ENCODE results near the gene ZSWIM1. TPM values are rescaled to one million over a fixed set of nuclear protein-coding genes. Genes with fewer than 3 reads are reported as not detected.

ZSWIM1 gene
- total and polyA plus RNA-seq, 10 of the 15 experiments (the other 5 are each of a cell fraction or from before 2014, with no cell fraction given) = 2.4 to 16.0 (median 9.8) TPM

- intact Hi-C loops (cut with micrococcal nuclease; ENCODE audit: unreplicated experiment) (loop anchor here (1.0 kb wide), 1 partner anchor 20 kb away; the partner anchor contains the start of genes CTSA and NEURL2), in situ Hi-C loops (cut with MboI) (no loop called here)
- Histone ChIP-seq H2AFZ (ENCODE audit: control insufficient read depth, low read depth, low read length) (peak overlapping the region; percentile 90), H3K27ac (ENCODE audit: control insufficient read depth, insufficient read depth) (peak overlapping the region; percentile 61; the same call in 1 of the 2 replicates), H3K9me3 (replicated peaks; ENCODE audit: control insufficient read depth, insufficient read depth, low read length) (no peaks in the 10 kb centered on the region), H3K36me3 (ENCODE audit: control insufficient read depth in 2 of 2, insufficient read depth in 2 of 2, low read length in 1 of 2) (no peaks in the 10 kb centered on the region), H3K4me3 (peak overlapping the region; percentile 77), H3K79me2 (ENCODE audit: control insufficient read depth, insufficient read depth, low read length) (no peaks in the 10 kb centered on the region), H3K9ac (ENCODE audit: control insufficient read depth, insufficient read depth, low read length) (peak overlapping the region; percentile 64), H4K20me1 (ENCODE audit: control insufficient read depth, insufficient read depth) (no peaks in the 10 kb centered on the region), H3K4me2 (ENCODE audit: control insufficient read depth, insufficient read depth) (peak overlapping the region; percentile 99), H3K4me1 (ENCODE audit: control insufficient read depth, insufficient read depth, low read length) (peaks cover 15% of the 10 kb centered on the region), H3K27me3 (replicated peaks in 1 of 2; ENCODE audit: control insufficient read depth in 2 of 2, insufficient read depth in 2 of 2, low read length in 1 of 2) (no peaks in the 10 kb centered on the region)
- RAD21 ChIA-PET (ENCODE audit: unreplicated experiment) = interaction anchor here (1.1 to 2.0 kb wide), 3 partner anchors 20 to 60 kb away, joined by 3 to 13 read pairs (median 4); partner anchors contain the start of genes CTSA and NEURL2
- CTCF ChIA-PET = interaction anchor here (1.1 to 3.1 kb wide), 4 partner anchors 18 to 59 kb away, joined by 3 to 19 read pairs (median 6); partner anchors contain the start of genes CTSA, NEURL2 and PCIF1
- peak; percentile 99 for DNase-seq (ENCODE audit: low read depth, low spot score)
- no TSS peak for BruUV-seq (replicated peaks)
- SMC1A ChIA-PET (ENCODE audit: uncharacterized antibody, unreplicated experiment) = interaction anchor here (1.0 to 3.5 kb wide), 3 partner anchors 19 to 60 kb away, joined by 3 to 12 read pairs (median 8); partner anchors contain the start of genes CTSA and NEURL2
- under 1% methylated on average over 42 of the region's 43 CpGs for WGBS (ENCODE audit: insufficient coverage, insufficient replicate concordance, low lambda C conversion rate, missing lambda C conversion rate)
- FAIRE-seq = peak; percentile 99
- POLR2A ChIA-PET = interaction anchor here (0.6 to 3.9 kb wide), 8 partner anchors 9 to 1529 kb away, joined by 3 to 32 read pairs (median 4); partner anchors contain the start of genes CTSA, NEURL2 and PCIF1
- peak; percentile 96 for ATAC-seq
- TF ChIP-seq CBX5 (IDR thresholded peaks at IDR 0.05; ENCODE audit: low read depth) = no peak
- TF ChIP-seq NFYA (IDR thresholded peaks at IDR 0.05; ENCODE audit: borderline replicate concordance, low read depth, low read length) = no peak
- TF ChIP-seq JUND (IDR thresholded peaks at IDR 0.05; ENCODE audit: low read depth, low read length) = no peak
- TF ChIP-seq POU2F2 (IDR thresholded peaks at IDR 0.05; ENCODE audit: borderline replicate concordance, low read depth, low read length) = 0 out of 3 replicates have a peak, but pooled peaks have one; percentile 10
- no peak for TF ChIP-seq HSF1 (IDR thresholded peaks at IDR 0.05; ENCODE audit: low read depth, low read length)
- no peak for TF ChIP-seq ETV6 (conservative IDR thresholded peaks at IDR 0.05 in 1 of 2, IDR thresholded peaks at IDR 0.05 in 1 of 2; ENCODE audit: borderline replicate concordance in 1 of 2, low read depth in 1 of 2)
- no peak for TF ChIP-seq ZBTB4 (CRISPR knock-in tag; IDR thresholded peaks at IDR 0.05)
- no peak for TF ChIP-seq MTA3 (IDR thresholded peaks at IDR 0.05; ENCODE audit: borderline replicate concordance, low read length)
- TF ChIP-seq EP300 (IDR thresholded peaks at IDR 0.05; ENCODE audit: borderline replicate concordance in 1 of 2, control insufficient read depth in 1 of 2, low read depth in 2 of 2, low read length in 2 of 2) = no peak
- no peak for TF ChIP-seq ASH2L (IDR thresholded peaks at IDR 0.05; ENCODE audit: borderline replicate concordance, low read depth)
- no peak for TF ChIP-seq MTA2 (IDR thresholded peaks at IDR 0.05; ENCODE audit: low read depth)
- TF ChIP-seq STAT1 (conservative IDR thresholded peaks at IDR 0.05) = no peak
- TF ChIP-seq NBN (IDR thresholded peaks at IDR 0.05) = peak; percentile 68; the same call in 1 of the 2 replicates
- peak; percentile 22; the same call in 1 of the 2 replicates for TF ChIP-seq LARP7 (IDR thresholded peaks at IDR 0.05)
- TF ChIP-seq POLR2AphosphoS5 (IDR thresholded peaks at IDR 0.05; ENCODE audit: low read length) = peak; percentile 77
- TF ChIP-seq MYB (IDR thresholded peaks at IDR 0.05; ENCODE audit: borderline replicate concordance, low read depth, low read length) = no peak
- TF ChIP-seq ATF7 (IDR thresholded peaks at IDR 0.05; ENCODE audit: low read depth) = peak; percentile 74
- no peak for TF ChIP-seq ZNF274 (IDR thresholded peaks at IDR 0.05; ENCODE audit: insufficient read depth, insufficient read length)
Observed at GRCh38 chr20:45910670-45911485, 29.9 kb downstream of the ZSWIM1 start.

Data from GM12878 (cell line).